GM12801 (cell line): ENCODE measurements around the gene BASP1.

Source experiments
- TF ChIP-seq, protein P1 (sequence below): IDR thresholded peaks from one replicate; pipeline ENCODE4 v1.5.1; 2011; ENCODE audit warnings: control low read depth; ENCODE audit not compliant: insufficient read length; ENCODE audit errors: extremely low read depth

BASP1 gene

DNA sequence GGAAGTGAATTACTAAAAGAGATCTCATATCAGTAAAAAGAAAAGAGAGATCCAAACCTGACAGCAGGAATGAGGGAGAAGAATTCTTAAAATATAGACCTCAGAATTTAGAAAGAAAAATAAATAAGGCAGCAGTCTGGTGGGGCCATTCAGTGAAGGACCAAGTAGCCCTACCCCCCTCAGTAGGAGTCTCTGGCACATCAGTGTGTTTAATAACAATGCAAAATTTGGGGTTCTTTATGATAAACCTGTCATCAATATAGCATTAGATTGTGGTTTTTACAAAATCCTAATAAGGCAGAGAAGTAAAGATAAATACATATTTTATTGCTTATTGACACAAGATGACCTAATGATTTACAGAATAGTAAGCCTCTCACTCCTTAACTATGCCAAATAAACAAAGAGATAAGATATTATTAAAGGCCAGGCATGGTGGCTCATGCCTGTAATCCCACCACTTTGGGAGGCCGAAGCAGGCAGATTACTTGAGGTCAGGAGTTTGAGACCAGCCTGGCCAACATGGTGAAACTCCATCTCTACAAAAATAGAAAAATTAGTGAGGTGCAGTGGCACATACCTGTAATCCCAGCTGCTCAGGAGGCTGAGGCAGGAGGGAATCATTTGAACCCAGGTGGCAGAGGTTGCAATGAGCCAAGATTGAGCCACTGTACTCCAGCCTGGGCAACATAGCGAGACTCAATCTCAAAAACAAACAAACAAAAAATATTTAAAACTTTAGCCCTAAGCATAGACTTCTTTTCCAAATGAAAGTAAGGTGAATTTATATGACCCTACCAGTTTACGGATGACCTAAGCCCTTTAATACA is 108.6 kb downstream of the BASP1 start:
- TF ChIP-seq, protein P1, sequence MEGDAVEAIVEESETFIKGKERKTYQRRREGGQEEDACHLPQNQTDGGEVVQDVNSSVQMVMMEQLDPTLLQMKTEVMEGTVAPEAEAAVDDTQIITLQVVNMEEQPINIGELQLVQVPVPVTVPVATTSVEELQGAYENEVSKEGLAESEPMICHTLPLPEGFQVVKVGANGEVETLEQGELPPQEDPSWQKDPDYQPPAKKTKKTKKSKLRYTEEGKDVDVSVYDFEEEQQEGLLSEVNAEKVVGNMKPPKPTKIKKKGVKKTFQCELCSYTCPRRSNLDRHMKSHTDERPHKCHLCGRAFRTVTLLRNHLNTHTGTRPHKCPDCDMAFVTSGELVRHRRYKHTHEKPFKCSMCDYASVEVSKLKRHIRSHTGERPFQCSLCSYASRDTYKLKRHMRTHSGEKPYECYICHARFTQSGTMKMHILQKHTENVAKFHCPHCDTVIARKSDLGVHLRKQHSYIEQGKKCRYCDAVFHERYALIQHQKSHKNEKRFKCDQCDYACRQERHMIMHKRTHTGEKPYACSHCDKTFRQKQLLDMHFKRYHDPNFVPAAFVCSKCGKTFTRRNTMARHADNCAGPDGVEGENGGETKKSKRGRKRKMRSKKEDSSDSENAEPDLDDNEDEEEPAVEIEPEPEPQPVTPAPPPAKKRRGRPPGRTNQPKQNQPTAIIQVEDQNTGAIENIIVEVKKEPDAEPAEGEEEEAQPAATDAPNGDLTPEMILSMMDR = no peak
